Sigmoid colon (tissue), 7 donors: ENCODE measurements around the gene KCNK6. TPM values are rescaled to one million over a fixed set of nuclear protein-coding genes. Genes with fewer than 3 reads are reported as not detected.

Experiments used
- DNase-seq: peaks from one replicate; pipeline ENCODE4 v3.0.0-alpha.2; 2019
- H3K27ac ChIP-seq, 4 donors: fragments of 200-600 bp; sonication (generic); one replicate each; pipeline ENCODE4 v1.5.1; 2016 to 2019; ENCODE audit warnings: mild to moderate bottlenecking in 1 of 4
- H3K27me3 ChIP-seq, 3 donors: fragments of 200-600 bp; sonication (generic); one replicate each; pipeline ENCODE4 v1.5.1; 2019; ENCODE audit warnings: mild to moderate bottlenecking in 1 of 3
- H3K36me3 ChIP-seq, 4 donors: fragments of 200-600 bp; sonication (generic); one replicate each; pipeline ENCODE4 v1.5.1; 2016 to 2019
- H3K4me1 ChIP-seq, 4 donors: fragments of 200-600 bp; sonication (generic); one replicate each; pipeline ENCODE4 v1.5.1; 2017 to 2019
- H3K4me3 ChIP-seq, 4 donors: fragments of 200-600 bp; sonication (generic); one replicate each; pipeline ENCODE4 v1.5.1; 2017 to 2019; ENCODE audit warnings: mild to moderate bottlenecking in 2 of 4, moderate library complexity in 1 of 4
- H3K9me3 ChIP-seq, 4 donors: fragments of 200-600 bp in 3 of 4; sonication (generic) in 3 of 4; one replicate each; pipeline versions ENCODE4 v1.5.1 to v1.6.1; 2013 to 2019
- CTCF ChIP-seq, 4 experiments: fragments of 450-650 bp in 3 of 4; fragments of 200-600 bp in 1 of 4; IDR thresholded peaks; one replicate each; pipeline ENCODE4 v1.5.1; 2016 to 2019; ENCODE audit warnings: antibody characterized with exemption in 4 of 4, mild to moderate bottlenecking in 3 of 4, moderate library complexity in 2 of 4
- EP300 ChIP-seq, 4 donors: sonication (generic); formaldehyde crosslinking; IDR thresholded peaks; one replicate each; pipeline ENCODE4 v1.6.1; 2017; ENCODE audit warnings: antibody characterized with exemption in 4 of 4
- POLR2A ChIP-seq, 2 donors: fragments of 450-650 bp; IDR thresholded peaks; one replicate each; pipeline ENCODE4 v1.6.1; 2016; ENCODE audit warnings: antibody characterized with exemption in 2 of 2, mild to moderate bottlenecking in 2 of 2, moderate library complexity in 2 of 2
- POLR2AphosphoS5 ChIP-seq, 4 donors: sonication (generic); formaldehyde crosslinking; IDR thresholded peaks; one replicate each; pipeline ENCODE4 v1.6.1; 2017; ENCODE audit warnings: antibody characterized with exemption in 4 of 4
- WGBS, 2 donors: extraction: QIAGEN DNeasy Blood & Tissue Kit; methylation state at CpG; one replicate each; pipeline ENCODE4 v1.1.7; 2013; 5-methylcytosine and 5-hydroxymethylcytosine counted together
- intact Hi-C: fragments of 100-400 bp; cut with DNase I; formaldehyde crosslinking; loops from one replicate; pipeline ENCODE4 v1.15.1; 2023
- polyA plus RNA-seq, 3 donors: library from polyadenylated mRNA; stranded (reverse); fragments of 200-250 nt; gene quantifications; one replicate each; pipeline ENCODE4 v1.2.3, GENCODE V29; 2013
- total RNA-seq, 4 donors: library from RNA; depleted of rRNA; stranded (reverse); fragments of >200 nt; gene quantifications; one replicate each; pipeline ENCODE4 v1.1.0, GENCODE V29; 2016
- donor health status: healthy with polysubstance abuse.
- donor health status: Bipolar disorder and iron deficiency.
- donor health status: healthy.

The KCNK6 gene
- total and polyA plus RNA-seq, 7 donors = 5.4 to 24.6 (median 12.1) TPM

GRCh38 chr19:38310986-38311385 is 8.7 kb upstream of the KCNK6 start:
- 90 to 98% methylated on average over 6 of the region's 6 CpGs for WGBS, 2 donors
- intact Hi-C loops = no loop called here

GRCh38 chr19:38315657-38316476 is 3.8 kb upstream of the KCNK6 start, which contains the start of gene YIF1B:
TSS of gene YIF1B (minus strand) at chr19:38315947. CDS start at chr19:38315917, 30 bp downstream.
- Histone ChIP-seq H3K27me3 (no peaks in the 10 kb centered on the region), H3K9me3 (no peaks in the 10 kb centered on the region), H3K27ac (peak within 1 kb of the TSS; percentile 81 to 98 (median 90)), H3K4me3 (peak within 1 kb of the TSS; percentile 45 to 74 (median 62)), H3K36me3 (no peaks in the 10 kb centered on the region), H3K4me1 (peaks cover 0 to 45% (median 36%) of the 10 kb centered on the region in 4 donors)
- intact Hi-C loops = loop anchor here (1.0 to 2.0 kb wide), 2 partner anchors 37 to 65 kb away; no protein-coding TSS in a partner anchor
- DNase-seq = peak; percentile 99
- peak in 1 of 2 donors; percentile 21 for TF ChIP-seq POLR2A (IDR thresholded peaks at IDR 0.05)
- peak in 1 of 4 donors; percentile 13 for TF ChIP-seq EP300 (IDR thresholded peaks at IDR 0.05)
- TF ChIP-seq CTCF (IDR thresholded peaks at IDR 0.05) = no peak
- TF ChIP-seq POLR2AphosphoS5 (IDR thresholded peaks at IDR 0.05) = peak; percentile 41 to 75 (median 73)
- WGBS, 2 donors = 1% methylated on average over 64 of the region's 64 CpGs

More at GRCh38 chr19:38310986-38311385, 8.7 kb upstream of the KCNK6 start:
- no peaks in the 10 kb centered on the region for H3K9me3 ChIP-seq
- no peak for TF ChIP-seq EP300 (IDR thresholded peaks at IDR 0.05)
- no peak for TF ChIP-seq CTCF (IDR thresholded peaks at IDR 0.05)
- TF ChIP-seq POLR2A (IDR thresholded peaks at IDR 0.05) = no peak
- TF ChIP-seq POLR2AphosphoS5 (IDR thresholded peaks at IDR 0.05) = no peak
- no peak overlapping the region for H3K27ac ChIP-seq
- H3K27me3 ChIP-seq = no peaks in the 10 kb centered on the region
- H3K36me3 ChIP-seq = peaks cover 0 to 34% (median 20%) of the 10 kb centered on the region in 4 donors
- no peak for DNase-seq
- H3K4me3 ChIP-seq = no peak overlapping the region
- H3K4me1 ChIP-seq = peaks cover 0 to 11% (median 9%) of the 10 kb centered on the region in 4 donors

- H3K27ac ChIP-seq = peak overlapping the region; percentile 81 to 98 (median 90)
- 25 to 29% methylated on average over 8 of the region's 8 CpGs for WGBS, 2 donors
- TF ChIP-seq POLR2A (IDR thresholded peaks at IDR 0.05) (no peak), POLR2AphosphoS5 (IDR thresholded peaks at IDR 0.05) (no peak), EP300 (IDR thresholded peaks at IDR 0.05) (no peak), CTCF (IDR thresholded peaks at IDR 0.05) (no peak)
- intact Hi-C loops = loop anchor here (1.0 kb wide), 1 partner anchor 65 kb away; no protein-coding TSS in a partner anchor
- DNase-seq = no peak
- H3K9me3 ChIP-seq = no peaks in the 10 kb centered on the region
- H3K36me3 ChIP-seq = no peaks in the 10 kb centered on the region
- peak overlapping the region; percentile 11 to 74 (median 62) for H3K4me3 ChIP-seq
- H3K27me3 ChIP-seq = no peaks in the 10 kb centered on the region
- peaks cover 0 to 52% (median 43%) of the 10 kb centered on the region in 4 donors for H3K4me1 ChIP-seq
Measured at GRCh38 chr19:38316477-38317067, 3.1 kb upstream of the KCNK6 start.

- H3K36me3 ChIP-seq = no peaks in the 10 kb centered on the region
- no peak overlapping the region for H3K4me3 ChIP-seq
- no peaks in the 10 kb centered on the region for H3K9me3 ChIP-seq
- H3K4me1 ChIP-seq = peaks cover 0 to 54% (median 47%) of the 10 kb centered on the region in 4 donors
- peak overlapping the region; percentile 81 to 98 (median 90) for H3K27ac ChIP-seq
- no peak for DNase-seq
- intact Hi-C loops = no loop called here
- 37 to 77% methylated on average over 11 of the region's 11 CpGs for WGBS, 2 donors
- TF ChIP-seq POLR2A (IDR thresholded peaks at IDR 0.05) (no peak), POLR2AphosphoS5 (IDR thresholded peaks at IDR 0.05) (no peak), EP300 (IDR thresholded peaks at IDR 0.05) (no peak)
- H3K27me3 ChIP-seq = no peaks in the 10 kb centered on the region
Measured at GRCh38 chr19:38317104-38317612, 2.5 kb upstream of the KCNK6 start.
